DMS79 treated with DMSO at 0.1 percent for 48 hours (cell line): ENCODE measurements around the gene FBXL7.

Source experiments
- DNase-seq: peaks from one replicate; lab custom pipeline; 2025; lab: John Stamatoyannopoulos, UW

FBXL7 gene

DNA sequence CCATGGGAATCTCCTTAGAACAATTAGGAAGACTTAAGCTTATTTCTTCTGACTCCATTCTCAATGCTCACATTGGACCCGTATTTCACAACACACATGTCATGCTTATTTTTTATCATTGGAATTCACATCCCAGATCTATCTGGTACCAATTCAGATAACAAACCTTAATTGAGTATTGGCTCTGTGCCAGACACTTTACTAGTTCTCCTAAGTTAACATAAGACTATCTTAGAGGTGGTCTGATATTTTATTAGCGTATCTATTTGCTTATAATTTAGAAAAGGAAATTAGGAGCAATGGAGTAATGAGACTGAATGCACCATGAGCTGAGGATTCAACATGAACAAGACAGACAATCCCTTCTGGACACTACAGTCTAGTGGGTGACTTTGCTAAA lies 45.1 kb downstream of the FBXL7 start:
- no peak for DNase-seq

GRCh38 chr5:15547261-15547839 lies 47.4 kb downstream of the FBXL7 start:
- no peak for DNase-seq

DNA sequence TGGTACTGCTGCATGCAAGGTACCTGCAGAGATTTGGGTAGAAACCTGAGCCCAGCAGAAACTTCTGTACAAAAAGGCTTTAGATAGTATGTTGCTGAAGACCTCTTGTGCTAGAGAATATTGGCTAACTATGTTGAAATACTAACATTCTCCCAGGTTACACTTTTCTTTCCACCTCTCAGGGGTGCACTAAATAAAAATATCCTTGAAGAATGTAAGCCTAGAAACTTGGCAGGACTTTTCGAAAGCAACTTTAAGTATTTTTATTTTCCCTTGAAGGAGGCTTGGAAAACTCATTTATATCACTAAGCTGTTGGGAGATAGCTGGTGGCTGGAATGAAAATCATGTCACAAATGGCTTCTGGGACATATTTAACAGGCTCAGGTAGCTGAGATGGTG lies 50.0 kb downstream of the FBXL7 start:
- no peak for DNase-seq

- no peak for DNase-seq
Observed at GRCh38 chr5:15550502-15551112, 50.6 kb downstream of the FBXL7 start.

GRCh38 chr5:15551113-15551504 lies 51.1 kb downstream of the FBXL7 start:
- DNase-seq, result no peak

GRCh38 chr5:15554542-15554941 lies 54.6 kb downstream of the FBXL7 start:
- no peak for DNase-seq

DNA sequence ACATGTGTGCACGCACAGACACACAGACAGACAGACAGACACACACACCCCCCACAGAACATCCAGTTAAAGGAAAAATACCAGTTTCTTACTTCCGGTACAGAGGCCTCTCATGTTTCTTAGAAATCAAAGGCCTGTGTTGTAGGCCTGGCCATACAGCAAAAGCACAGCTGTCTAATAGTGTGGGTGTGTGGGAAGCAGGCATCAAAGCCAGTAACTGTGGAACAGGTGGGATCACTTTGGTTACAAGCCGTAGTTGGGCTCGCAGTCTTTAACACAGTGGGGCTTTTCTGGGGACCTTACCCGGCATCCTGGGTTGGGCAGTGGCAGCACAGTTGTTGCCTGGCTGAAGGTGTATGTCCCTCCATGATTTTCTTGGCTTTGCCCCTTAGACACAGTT lies 55.2 kb downstream of the FBXL7 start:
- DNase-seq, result no peak

- no peak for DNase-seq
Observed at GRCh38 chr5:15558240-15558639, 58.3 kb downstream of the FBXL7 start.

GRCh38 chr5:15558681-15559080 lies 58.7 kb downstream of the FBXL7 start:
- DNase-seq, result no peak

GRCh38 chr5:15560421-15560820 lies 60.4 kb downstream of the FBXL7 start:
- no peak for DNase-seq

- no peak for DNase-seq
Observed at GRCh38 chr5:15564523-15564922, 64.5 kb downstream of the FBXL7 start.

GRCh38 chr5:15564957-15565356 lies 65.0 kb downstream of the FBXL7 start:
- DNase-seq, result no peak

DNA sequence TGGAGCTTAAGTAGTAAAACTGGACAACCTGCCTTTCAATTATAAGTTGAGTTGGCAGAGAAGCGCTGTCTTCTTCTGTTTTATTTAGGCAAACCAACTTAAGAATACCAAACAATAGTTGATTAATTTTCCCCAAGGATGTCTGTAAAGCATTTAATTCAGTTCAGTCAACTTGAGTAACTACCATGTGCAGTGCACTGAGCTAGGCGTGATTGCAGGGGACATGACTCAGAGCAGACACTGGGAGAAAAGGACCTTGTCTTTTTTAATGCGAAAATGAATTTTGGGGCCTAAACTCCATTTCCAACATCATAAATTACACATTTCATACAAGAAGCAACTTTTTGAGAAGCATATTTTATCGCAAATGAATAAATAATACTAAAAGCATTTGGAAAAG lies 66.3 kb downstream of the FBXL7 start:
- DNase-seq, result no peak

- DNase-seq, result no peak
Observed at GRCh38 chr5:15566789-15567188, 66.8 kb downstream of the FBXL7 start.

GRCh38 chr5:15570491-15570890 lies 70.5 kb downstream of the FBXL7 start:
- no peak for DNase-seq

GRCh38 chr5:15571081-15571480 lies 71.1 kb downstream of the FBXL7 start:
- no peak for DNase-seq

DNA sequence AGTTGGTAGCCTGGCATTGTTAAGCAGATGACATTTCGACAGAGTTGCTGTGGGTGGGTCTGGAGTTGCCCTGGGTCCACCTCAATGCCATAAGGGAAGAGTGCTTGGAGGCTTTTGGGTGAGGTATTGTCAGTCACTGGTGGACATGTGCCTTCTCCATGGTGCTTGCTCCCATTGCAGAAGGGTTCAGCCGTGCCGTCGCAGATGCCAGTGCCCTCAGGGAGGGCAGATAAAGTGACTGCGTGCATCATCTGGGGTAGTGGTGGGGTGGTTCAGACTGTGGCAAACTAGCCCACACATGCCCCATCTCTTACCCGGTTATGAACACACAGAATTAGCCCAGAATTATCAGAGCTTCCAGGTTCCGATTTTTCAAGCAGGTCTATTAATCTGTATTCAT lies 71.6 kb downstream of the FBXL7 start:
- no peak for DNase-seq

DNA sequence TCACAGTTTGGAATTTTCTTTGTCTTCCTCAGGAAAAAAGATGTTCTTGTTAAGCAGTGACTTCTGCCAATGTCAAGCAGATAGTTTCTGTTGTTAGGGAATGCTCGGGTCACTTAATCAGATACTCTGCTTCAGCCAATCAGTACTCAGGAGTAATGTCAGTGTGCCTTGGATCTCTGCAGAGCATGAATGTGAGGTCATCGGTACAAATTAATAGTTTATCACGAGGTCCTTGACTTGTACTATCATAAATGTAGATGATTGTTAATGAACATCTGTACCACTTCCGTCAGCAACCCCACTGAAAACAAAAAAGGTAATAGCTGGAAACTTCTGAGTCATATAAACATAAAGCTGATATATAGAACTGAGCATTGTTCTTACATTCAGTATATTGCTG lies 73.6 kb downstream of the FBXL7 start:
- DNase-seq, result no peak

GRCh38 chr5:15574128-15574527 lies 74.1 kb downstream of the FBXL7 start:
- no peak for DNase-seq

DNA sequence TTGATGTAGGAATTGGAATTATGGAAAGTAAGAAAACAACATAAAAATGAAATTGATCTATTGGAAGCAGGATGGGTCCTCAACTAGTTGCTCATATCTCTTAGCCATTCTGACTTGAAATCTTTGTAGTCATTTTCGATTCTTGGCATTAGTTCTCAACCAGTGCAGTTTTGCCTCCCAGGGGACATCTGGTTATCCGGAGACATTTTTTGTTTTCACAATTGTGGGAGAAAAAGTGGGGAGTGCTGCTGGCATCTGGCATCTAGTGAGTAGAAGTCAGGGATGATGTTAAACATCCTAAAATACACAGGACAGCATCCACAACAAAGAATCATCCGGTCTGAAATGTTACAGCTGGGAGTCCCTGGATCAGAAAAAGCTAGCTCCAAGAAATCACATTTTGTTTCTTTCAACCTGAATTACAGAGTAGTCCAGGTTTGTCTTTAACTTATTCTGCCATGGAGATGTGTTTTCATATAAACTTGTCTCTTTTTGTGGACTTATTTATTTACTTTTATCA lies 74.9 kb downstream of the FBXL7 start:
- DNase-seq, result no peak

DNA sequence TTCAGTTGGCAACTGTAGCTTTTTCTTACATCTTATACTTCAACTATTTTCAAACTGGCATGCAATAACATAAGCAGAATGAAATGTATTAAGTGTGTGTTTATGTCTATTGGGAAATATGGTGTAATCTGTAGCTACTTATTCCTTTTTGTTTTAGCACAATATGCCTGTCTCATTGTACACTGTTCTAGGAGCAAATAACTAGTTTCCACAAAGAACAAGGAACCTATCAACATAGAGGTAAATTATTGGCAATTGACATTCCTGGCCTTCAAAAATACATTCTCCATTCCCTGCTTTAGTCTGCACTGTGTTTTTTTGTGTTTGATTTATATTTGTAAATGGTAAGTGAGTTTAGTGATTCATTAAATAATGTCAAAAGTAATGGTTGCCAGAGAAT lies 75.7 kb downstream of the FBXL7 start:
- no peak for DNase-seq

DNA sequence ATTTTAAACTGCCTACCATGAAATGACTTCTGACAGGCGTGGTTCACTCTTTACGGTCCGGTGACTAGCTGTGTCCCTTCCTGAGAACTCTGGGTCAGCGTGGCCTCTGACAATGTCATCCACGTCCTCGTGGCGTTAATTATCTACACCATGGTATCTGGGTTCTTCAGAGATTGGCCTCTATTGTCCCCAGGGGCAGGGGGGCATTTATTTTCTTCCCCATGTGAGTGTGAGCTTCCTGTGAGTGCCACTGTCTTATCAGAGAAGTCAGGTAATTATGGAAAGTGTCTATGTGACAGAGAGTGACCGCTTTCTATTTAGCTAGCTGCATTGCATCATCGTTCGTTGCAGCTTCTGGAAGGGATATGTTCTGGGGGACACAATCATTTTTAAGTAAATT lies 77.2 kb downstream of the FBXL7 start:
- DNase-seq, result no peak

- no peak for DNase-seq
Observed at GRCh38 chr5:15577831-15578230, 77.9 kb downstream of the FBXL7 start.
